Measurements from ENCODE around the gene MORF4L2. TPM values are rescaled to one million over a fixed set of nuclear protein-coding genes. Genes with fewer than 3 reads are reported as not detected.

The MORF4L2 gene
- total RNA-seq, 4 donors from 2014 or later: 171 to 235 (median 185) TPM

GRCh38 chrX:103726477-103726876, 40.0 kb upstream of the MORF4L2 start:
- Histone ChIP-seq H3K27ac (no peak overlapping the region), H3K27me3 (no peaks in the 10 kb centered on the region), H3K9me3 (no peaks in the 10 kb centered on the region), H3K36me3 (no peaks in the 10 kb centered on the region), H3K4me3 (no peak overlapping the region), H3K4me1 (no peaks in the 10 kb centered on the region)
- no peak for TF ChIP-seq POLR2A (IDR thresholded peaks at IDR 0.05)
- no peak for TF ChIP-seq POLR2AphosphoS5 (IDR thresholded peaks at IDR 0.05)
- TF ChIP-seq, protein P1, sequence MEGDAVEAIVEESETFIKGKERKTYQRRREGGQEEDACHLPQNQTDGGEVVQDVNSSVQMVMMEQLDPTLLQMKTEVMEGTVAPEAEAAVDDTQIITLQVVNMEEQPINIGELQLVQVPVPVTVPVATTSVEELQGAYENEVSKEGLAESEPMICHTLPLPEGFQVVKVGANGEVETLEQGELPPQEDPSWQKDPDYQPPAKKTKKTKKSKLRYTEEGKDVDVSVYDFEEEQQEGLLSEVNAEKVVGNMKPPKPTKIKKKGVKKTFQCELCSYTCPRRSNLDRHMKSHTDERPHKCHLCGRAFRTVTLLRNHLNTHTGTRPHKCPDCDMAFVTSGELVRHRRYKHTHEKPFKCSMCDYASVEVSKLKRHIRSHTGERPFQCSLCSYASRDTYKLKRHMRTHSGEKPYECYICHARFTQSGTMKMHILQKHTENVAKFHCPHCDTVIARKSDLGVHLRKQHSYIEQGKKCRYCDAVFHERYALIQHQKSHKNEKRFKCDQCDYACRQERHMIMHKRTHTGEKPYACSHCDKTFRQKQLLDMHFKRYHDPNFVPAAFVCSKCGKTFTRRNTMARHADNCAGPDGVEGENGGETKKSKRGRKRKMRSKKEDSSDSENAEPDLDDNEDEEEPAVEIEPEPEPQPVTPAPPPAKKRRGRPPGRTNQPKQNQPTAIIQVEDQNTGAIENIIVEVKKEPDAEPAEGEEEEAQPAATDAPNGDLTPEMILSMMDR (IDR thresholded peaks at IDR 0.05): no peak
- no peak for TF ChIP-seq EP300 (IDR thresholded peaks at IDR 0.05; ENCODE audit: low read depth)
- no peak for DNase-seq
- in situ Hi-C loops (cut with MboI; ENCODE audit: low pct_ligation_motif_present in 1 of 4, low pct_unique_long_range_greater_than_20kb in 1 of 4, low sequenced_read_pairs in 3 of 4): no loop called here
- 66% methylated on average over 5 of the region's 5 CpGs; no CpG with 5 or more reads in 1 of the 2 donors for WGBS, 2 donors (ENCODE audit: low coverage in 1 of 2)
- intact Hi-C loops (cut with DNase I; ENCODE audit: low total_unique reads): no loop called here

- no peaks in the 10 kb centered on the region for H3K9me3 ChIP-seq
- intact Hi-C loops (cut with DNase I; ENCODE audit: low total_unique reads): no loop called here
Observed at GRCh38 chrX:103722505-103722904, 36.0 kb upstream of the MORF4L2 start.

GRCh38 chrX:103718120-103718519, 31.6 kb upstream of the MORF4L2 start:
- Histone ChIP-seq H3K36me3 (no peaks in the 10 kb centered on the region), H3K9me3 (no peaks in the 10 kb centered on the region), H3K27ac (peak overlapping the region; percentile 52 to 74 (median 70)), H3K27me3 (no peaks in the 10 kb centered on the region), H3K4me3 (no peak overlapping the region), H3K4me1 (peaks cover 5 to 10% (median 7%) of the 10 kb centered on the region in 4 donors)
- no peak for DNase-seq
- TF ChIP-seq EP300 (IDR thresholded peaks at IDR 0.05; ENCODE audit: low read depth) (no peak), POLR2AphosphoS5 (IDR thresholded peaks at IDR 0.05) (no peak), POLR2A (IDR thresholded peaks at IDR 0.05) (no peak)
- TF ChIP-seq, protein P1 (IDR thresholded peaks at IDR 0.05): no peak
- 0 to 76% methylated on average over 1 to 4 of the region's 4 CpGs for WGBS, 2 donors (ENCODE audit: low coverage in 1 of 2)
- intact Hi-C loops (cut with DNase I; ENCODE audit: low total_unique reads): loop anchor here (5.0 kb wide), 1 partner anchor 79 kb away; no protein-coding TSS in a partner anchor
- in situ Hi-C loops (cut with MboI; ENCODE audit: low pct_ligation_motif_present in 1 of 4, low pct_unique_long_range_greater_than_20kb in 1 of 4, low sequenced_read_pairs in 3 of 4): no loop called here

More at GRCh38 chrX:103722505-103722904, 36.0 kb upstream of the MORF4L2 start:
- in situ Hi-C loops (cut with MboI; ENCODE audit: low pct_ligation_motif_present in 1 of 4, low pct_unique_long_range_greater_than_20kb in 1 of 4, low sequenced_read_pairs in 3 of 4): no loop called here
- 60% methylated on average over 3 of the region's 3 CpGs; no CpG with 5 or more reads in 1 of the 2 donors for WGBS, 2 donors (ENCODE audit: low coverage in 1 of 2)
- H3K27ac ChIP-seq: no peak overlapping the region
- DNase-seq: no peak
- H3K36me3 ChIP-seq: no peaks in the 10 kb centered on the region
- H3K27me3 ChIP-seq: no peaks in the 10 kb centered on the region
- TF ChIP-seq, protein P1 (IDR thresholded peaks at IDR 0.05): no peak
- no peak for TF ChIP-seq EP300 (IDR thresholded peaks at IDR 0.05; ENCODE audit: low read depth)
- no peak for TF ChIP-seq POLR2AphosphoS5 (IDR thresholded peaks at IDR 0.05)
- TF ChIP-seq POLR2A (IDR thresholded peaks at IDR 0.05): no peak
- no peak overlapping the region for H3K4me3 ChIP-seq
- H3K4me1 ChIP-seq: no peaks in the 10 kb centered on the region

GRCh38 chrX:103716962-103717361, 30.5 kb upstream of the MORF4L2 start:
- Histone ChIP-seq H3K27me3 (no peaks in the 10 kb centered on the region), H3K27ac (peak overlapping the region; percentile 52 to 74 (median 70)), H3K9me3 (no peaks in the 10 kb centered on the region), H3K4me3 (no peak overlapping the region), H3K36me3 (no peaks in the 10 kb centered on the region), H3K4me1 (peaks cover 5 to 10% (median 7%) of the 10 kb centered on the region in 4 donors)
- WGBS, 2 donors (ENCODE audit: low coverage in 1 of 2): 42 to 60% methylated on average over 1 to 2 of the region's 2 CpGs
- TF ChIP-seq POLR2AphosphoS5 (IDR thresholded peaks at IDR 0.05) (peak in 2 of 3 donors; percentile 46), EP300 (IDR thresholded peaks at IDR 0.05; ENCODE audit: low read depth) (no peak)
- DNase-seq: peak; percentile 15
- intact Hi-C loops (cut with DNase I; ENCODE audit: low total_unique reads): loop anchor here (5.0 kb wide), 1 partner anchor 80 kb away; no protein-coding TSS in a partner anchor
- in situ Hi-C loops (cut with MboI; ENCODE audit: low pct_ligation_motif_present in 1 of 4, low pct_unique_long_range_greater_than_20kb in 1 of 4, low sequenced_read_pairs in 3 of 4): no loop called here

- H3K27ac ChIP-seq: no peak within 1 kb of the TSS
- TF ChIP-seq, protein P1 (IDR thresholded peaks at IDR 0.05): no peak
- no peak for TF ChIP-seq POLR2AphosphoS5 (IDR thresholded peaks at IDR 0.05)
- intact Hi-C loops (cut with DNase I; ENCODE audit: low total_unique reads): no loop called here
- H3K27me3 ChIP-seq: no peaks in the 10 kb centered on the region
- no peak for DNase-seq
- H3K36me3 ChIP-seq: no peaks in the 10 kb centered on the region
- WGBS, 2 donors (ENCODE audit: low coverage in 1 of 2): 82% methylated on average over 5 of the region's 5 CpGs; no CpG with 5 or more reads in 1 of the 2 donors
- in situ Hi-C loops (cut with MboI; ENCODE audit: low pct_ligation_motif_present in 1 of 4, low pct_unique_long_range_greater_than_20kb in 1 of 4, low sequenced_read_pairs in 3 of 4): no loop called here
- H3K4me3 ChIP-seq: no peak within 1 kb of the TSS
- no peaks in the 10 kb centered on the region for H3K4me1 ChIP-seq
- H3K9me3 ChIP-seq: no peaks in the 10 kb centered on the region
Observed at GRCh38 chrX:103710609-103711008, 24.1 kb upstream of the MORF4L2 start, which contains the start of gene TMEM31. Gene TMEM31 (plus strand): TSS chrX:103710909. CDS start chrX:103712259, 1,350 bp downstream.

Measured in transverse colon (tissue), 4 donors.